K562 (cell line): ENCODE results near the gene GZMM. TPM values are rescaled to one million over a fixed set of nuclear protein-coding genes. Genes with fewer than 3 reads are reported as not detected.

ENCODE experiments used
- ATAC-seq: fragments of 200-7000 bp; cut with Tn5 transposase; 3 replicates; pipeline ENCODE4 v1.9.1; 2020; ENCODE audit warnings: moderate library complexity
- BruUV-seq: library from RNA; stranded (reverse); fragments of 400-500 nt; replicated peaks from 2 replicates; lab custom pipeline; 2021; lab: Mats Ljungman, UMichigan
- CTCF ChIA-PET: fragments of 300-600 bp; formaldehyde crosslinking; extraction: SDS; loops from one replicate; lab custom pipeline; 2021; ENCODE audit warnings: low intra/inter-chr PET ratio; lab: Yijun Ruan, JAX
- POLR2A ChIA-PET: fragments of 300-600, 350-650 bp; sonication (Branson Sonifier 250); formaldehyde crosslinking; extraction: SDS; loops from one replicate; lab custom pipeline; 2021; ENCODE audit warnings: antibody characterized with exemption, inconsistent platforms; lab: Yijun Ruan, JAX
- DNase-seq, 4 experiments: peaks; one replicate each; pipeline versions ENCODE4 v3.0.0 to v3.0.0-alpha.2; 2011 to 2018; ENCODE audit warnings: low spot score in 3 of 4, mixed read lengths in 3 of 4; ENCODE audit errors: extremely low read depth in 1 of 4
- FAIRE-seq: peaks from 2 replicates; lab custom pipeline; 2011; peaks lifted over from hg19 to GRCh38; lab: Jason Lieb, UNC
- H2AFZ ChIP-seq: 2 replicates; pipeline ENCODE4 v1.6.0; 2011; ENCODE audit warnings: low read depth, low read length, control low read depth, inconsistent platforms
- H3K27ac ChIP-seq: fragments of 200-600 bp; 3 replicates; pipeline ENCODE4 v1.8.0; 2011; ENCODE audit warnings: low read depth, mild to moderate bottlenecking, control low read depth, inconsistent platforms, low read length, moderate library complexity, mixed read lengths; ENCODE audit errors: extremely low read depth
- H3K27me3 ChIP-seq, 2 experiments: fragments of 300-600 bp in 1 of 2; 2 replicates in 1 of 2; 3 replicates in 1 of 2; pipeline versions ENCODE4 v1.6.0 to v1.8.0; 2011; ENCODE audit warnings: inconsistent platforms in 2 of 2, low read length in 2 of 2, mild to moderate bottlenecking in 1 of 2, mixed read lengths in 1 of 2, moderate library complexity in 1 of 2; ENCODE audit not compliant: control insufficient read depth in 2 of 2, insufficient read depth in 2 of 2
- H3K36me3 ChIP-seq: fragments of 300-600 bp; 3 replicates; pipeline ENCODE4 v1.8.0; 2011; ENCODE audit warnings: mild to moderate bottlenecking, low read length, inconsistent platforms; ENCODE audit not compliant: control insufficient read depth, insufficient read depth
- H3K4me1 ChIP-seq, 2 experiments: fragments of 200-600 bp in 1 of 2; replicated peaks in 1 of 2; 2 replicates in 1 of 2; 3 replicates in 1 of 2; pipeline versions ENCODE4 v1.5.1 to v1.8.0; 2011; ENCODE audit warnings: inconsistent platforms in 2 of 2, low read length in 2 of 2, mild to moderate bottlenecking in 1 of 2, mixed read lengths in 1 of 2, moderate library complexity in 1 of 2; ENCODE audit not compliant: control insufficient read depth in 2 of 2, insufficient read depth in 2 of 2
- H3K4me2 ChIP-seq: 2 replicates; pipeline ENCODE4 v1.6.1; 2011; ENCODE audit warnings: low read length, control low read depth, inconsistent platforms, mixed read lengths; ENCODE audit not compliant: insufficient read depth
- H3K4me3 ChIP-seq: fragments of 200-600 bp; sonication (generic), shearing (Covaris generic); 2 replicates; pipeline ENCODE4 v1.5.1; 2016; ENCODE audit warnings: control low read depth, inconsistent platforms
- H3K79me2 ChIP-seq: fragments of 200-600 bp; 3 replicates; pipeline ENCODE4 v1.8.0; 2011; ENCODE audit warnings: low read length, inconsistent platforms; ENCODE audit not compliant: control insufficient read depth, insufficient read depth
- H3K9ac ChIP-seq, 2 experiments: 2 replicates each; pipeline versions ENCODE4 v1.6.0 to v1.6.1; 2011; ENCODE audit warnings: low read depth in 2 of 2, low read length in 2 of 2, control low read depth in 1 of 2, inconsistent platforms in 1 of 2, mild to moderate bottlenecking in 1 of 2, mixed read lengths in 1 of 2; ENCODE audit not compliant: insufficient read depth in 1 of 2
- H3K9me1 ChIP-seq: one replicate; pipeline ENCODE4 v1.6.0; 2011; ENCODE audit warnings: inconsistent platforms, mild to moderate bottlenecking, low read length, moderate library complexity; ENCODE audit not compliant: control insufficient read depth, insufficient read depth
- H3K9me3 ChIP-seq: replicated peaks from 2 replicates; pipeline ENCODE4 v1.5.1; 2011; ENCODE audit warnings: low read depth, low read length, inconsistent platforms; ENCODE audit not compliant: control insufficient read depth, insufficient read depth
- H4K20me1 ChIP-seq: replicated peaks from 2 replicates; pipeline ENCODE4 v1.6.1; 2011; ENCODE audit warnings: low read length, inconsistent platforms, mixed read lengths; ENCODE audit not compliant: control insufficient read depth, insufficient read depth
- ZNF384 ChIP-seq: IDR thresholded peaks from 2 replicates; pipeline ENCODE4 v1.6.1; 2012; ENCODE audit warnings: low read depth, low read length, improper control_type of control experiment
- WGBS: fragments of 100-300 bp; shearing (Covaris generic); methylation state at CpG from one replicate; pipeline ENCODE4 v1.1.6; 2016; ENCODE audit warnings: low coverage, mixed read lengths; ENCODE audit not compliant: insufficient coverage; ENCODE audit errors: missing lambda C conversion rate; 5-methylcytosine and 5-hydroxymethylcytosine counted together
- in situ Hi-C: fragments of 300-500 bp; cut with MboI; formaldehyde crosslinking; loops from 4 replicates; pipeline ENCODE4 v1.15.0; 2018; ENCODE audit warnings: inconsistent platforms, mixed read lengths
- intact Hi-C: fragments of 100-400 bp; cut with micrococcal nuclease; formaldehyde crosslinking; loops from 2 replicates; pipeline ENCODE4 v1.14.2; 2022
- polyA plus RNA-seq, 8 experiments: library from polyadenylated mRNA; depleted of rRNA in 4 of 8; stranded (reverse) in 5 of 8; unstranded in 3 of 8; fragments of >200 nt; fragmentation: Nextera tagmentation in 2 of 8; fragmentation: Illumina TruSeq in 1 of 8; extraction: Ambion mirVana in 2 of 8; extraction: Trizol in 1 of 8; gene quantifications; 2 replicates each; pipeline versions ENCODE4 v1.2.1 to v1.2.3, GENCODE V29; 2011 to 2014; ENCODE audit warnings: inconsistent platforms in 1 of 8, missing spikeins in 1 of 8
- total RNA-seq, 7 experiments: library from RNA; depleted of rRNA in 6 of 7; stranded (reverse); fragments of >200 nt in 6 of 7; fragmentation: Illumina TruSeq in 2 of 7; extraction: Trizol in 2 of 7; gene quantifications; 2 replicates each; pipeline versions ENCODE4 v1.2.1 to v1.2.3, GENCODE V29; 2011 to 2021; ENCODE audit warnings: low replicate concordance in 1 of 7
- TF ChIP-seq, protein P1 (sequence below): fragments of 250-450 bp; sonication (Bioruptor Pico); IDR thresholded peaks from 2 replicates; pipeline ENCODE4 v1.8.0; 2022; ENCODE audit warnings: moderate library complexity, mild to moderate bottlenecking, inconsistent platforms
- TF ChIP-seq, protein P2 (sequence below): fragments of 250-450 bp; sonication (Bioruptor Pico); IDR thresholded peaks from 2 replicates; pipeline ENCODE4 v1.8.0; 2021; ENCODE audit warnings: moderate library complexity, mild to moderate bottlenecking, inconsistent platforms

GZMM gene
- total and polyA plus RNA-seq, 9 of the 15 experiments (the other 6 are each of a cell fraction or from before 2014, with no cell fraction given), result 0.08 to 2.6 (median 0.70) TPM; not detected in 2

DNA sequence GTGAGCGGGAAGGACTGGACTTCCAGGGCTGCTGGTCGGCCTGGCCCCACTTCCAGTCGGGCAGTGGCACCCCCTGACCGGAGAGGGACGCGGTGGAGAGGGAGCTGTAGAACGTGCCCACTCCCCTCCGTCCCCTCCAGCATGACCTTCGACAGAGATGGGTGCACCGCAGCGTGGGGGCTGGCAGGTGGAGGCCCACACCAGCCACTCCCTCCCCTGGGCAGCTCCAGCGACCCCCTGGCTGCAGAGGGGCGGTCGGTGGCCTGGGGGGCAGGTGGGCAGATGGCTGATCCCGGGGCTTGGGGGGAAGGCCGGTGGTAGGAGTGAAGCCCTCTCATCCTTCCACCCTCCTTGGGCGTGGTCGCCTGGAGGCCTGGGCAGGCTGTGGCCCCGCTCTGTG is 48.2 kb downstream of the GZMM start:
- intact Hi-C loops (no loop called here), in situ Hi-C loops (no loop called here)
- Histone ChIP-seq H3K4me2 (no peak overlapping the region), H3K9ac (no peak overlapping the region), H3K27me3 (peaks cover 12 to 34% of the 10 kb centered on the region in 2 experiments; a peak in 4 of 5 replicates), H2AFZ (no peak overlapping the region), H4K20me1 (peaks cover 20% of the 10 kb centered on the region; the same call in 1 of the 2 replicates), H3K79me2 (no peaks in the 10 kb centered on the region), H3K27ac (no peak overlapping the region), H3K4me3 (no peak overlapping the region), H3K9me1 (no peaks in the 10 kb centered on the region), H3K36me3 (no peaks in the 10 kb centered on the region), H3K9me3 (no peaks in the 10 kb centered on the region), H3K4me1 (peaks cover 5 to 81% of the 10 kb centered on the region in 2 experiments; a peak in 3 of 5 replicates)
- DNase-seq, result no peak
- no peak for ATAC-seq
- TF ChIP-seq, protein P1, sequence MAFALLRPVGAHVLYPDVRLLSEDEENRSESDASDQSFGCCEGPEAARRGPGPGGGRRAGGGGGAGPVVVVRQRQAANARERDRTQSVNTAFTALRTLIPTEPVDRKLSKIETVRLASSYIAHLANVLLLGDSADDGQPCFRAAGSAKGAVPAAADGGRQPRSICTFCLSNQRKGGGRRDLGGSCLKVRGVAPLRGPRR, result no peak
- TF ChIP-seq, protein P2, sequence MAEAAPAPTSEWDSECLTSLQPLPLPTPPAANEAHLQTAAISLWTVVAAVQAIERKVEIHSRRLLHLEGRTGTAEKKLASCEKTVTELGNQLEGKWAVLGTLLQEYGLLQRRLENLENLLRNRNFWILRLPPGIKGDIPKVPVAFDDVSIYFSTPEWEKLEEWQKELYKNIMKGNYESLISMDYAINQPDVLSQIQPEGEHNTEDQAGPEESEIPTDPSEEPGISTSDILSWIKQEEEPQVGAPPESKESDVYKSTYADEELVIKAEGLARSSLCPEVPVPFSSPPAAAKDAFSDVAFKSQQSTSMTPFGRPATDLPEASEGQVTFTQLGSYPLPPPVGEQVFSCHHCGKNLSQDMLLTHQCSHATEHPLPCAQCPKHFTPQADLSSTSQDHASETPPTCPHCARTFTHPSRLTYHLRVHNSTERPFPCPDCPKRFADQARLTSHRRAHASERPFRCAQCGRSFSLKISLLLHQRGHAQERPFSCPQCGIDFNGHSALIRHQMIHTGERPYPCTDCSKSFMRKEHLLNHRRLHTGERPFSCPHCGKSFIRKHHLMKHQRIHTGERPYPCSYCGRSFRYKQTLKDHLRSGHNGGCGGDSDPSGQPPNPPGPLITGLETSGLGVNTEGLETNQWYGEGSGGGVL (CRISPR knock-in tag), result no peak
- no peak for TF ChIP-seq ZNF384
- WGBS, result 45% methylated on average over 9 of the region's 19 CpGs
- CTCF ChIA-PET, result no interaction called here
- no TSS peak for BruUV-seq
- FAIRE-seq, result no peak
- POLR2A ChIA-PET, result no interaction called here
